ENCODE results near the gene GGPS1. TPM values are rescaled to one million over a fixed set of nuclear protein-coding genes. Genes with fewer than 3 reads are reported as not detected.

The GGPS1 gene
- total RNA-seq, 1 experiment from 2014 or later: 37.3 TPM

DNA sequence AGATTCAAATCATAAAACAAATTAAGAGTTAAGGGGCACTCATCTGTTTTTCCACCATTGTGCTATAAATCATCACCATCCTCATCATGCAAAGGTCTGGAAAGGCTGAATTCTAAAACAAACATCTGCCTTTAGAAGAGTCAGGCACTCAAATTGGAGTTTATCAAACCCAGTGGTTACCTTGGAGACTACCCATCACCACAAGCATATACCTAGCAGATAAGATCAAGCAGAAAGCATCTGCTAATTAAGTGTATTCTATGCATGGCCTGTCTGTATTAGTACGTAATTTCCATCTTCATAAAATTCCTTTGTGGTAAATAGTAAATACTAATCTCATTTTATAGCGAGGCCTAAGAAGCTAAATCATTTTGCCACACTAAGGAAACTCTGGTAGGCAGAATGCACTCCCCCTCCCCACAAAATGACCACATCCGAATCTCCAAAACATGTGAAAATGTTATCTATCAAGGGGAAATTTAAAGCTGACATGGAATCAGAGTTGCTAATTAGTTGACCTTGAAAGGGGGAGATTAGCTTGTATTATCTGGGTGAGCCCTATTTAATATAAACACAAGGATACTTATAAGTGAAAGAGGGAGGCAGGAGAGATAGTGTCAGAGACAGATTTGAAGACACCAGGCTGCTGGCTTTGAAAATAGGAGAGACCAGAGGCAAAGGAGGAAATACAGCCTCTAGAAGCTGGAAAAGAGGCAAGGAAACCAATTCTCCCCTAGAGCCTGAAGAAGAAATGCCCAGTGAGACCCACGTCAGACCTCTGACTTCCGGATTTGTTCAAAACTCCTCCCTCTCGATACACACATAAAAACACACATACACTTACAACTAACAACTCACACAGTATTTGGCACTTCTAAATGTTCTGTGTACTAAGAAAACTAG, 23.6 kb upstream of the GGPS1 start:
- TF ChIP-seq ELF4 (CRISPR knock-in tag; IDR thresholded peaks at IDR 0.05; ENCODE audit: low read depth) (no peak), ZNF423 (CRISPR knock-in tag; IDR thresholded peaks at IDR 0.05) (no peak), NFATC4 (CRISPR knock-in tag; IDR thresholded peaks at IDR 0.05) (no peak), MYBL2 (CRISPR knock-in tag; IDR thresholded peaks at IDR 0.05) (no peak), ZNF232 (CRISPR knock-in tag; IDR thresholded peaks at IDR 0.05) (no peak), CBFB (CRISPR knock-in tag; IDR thresholded peaks at IDR 0.05; ENCODE audit: low read depth) (no peak)
- TF ChIP-seq, protein P1, sequence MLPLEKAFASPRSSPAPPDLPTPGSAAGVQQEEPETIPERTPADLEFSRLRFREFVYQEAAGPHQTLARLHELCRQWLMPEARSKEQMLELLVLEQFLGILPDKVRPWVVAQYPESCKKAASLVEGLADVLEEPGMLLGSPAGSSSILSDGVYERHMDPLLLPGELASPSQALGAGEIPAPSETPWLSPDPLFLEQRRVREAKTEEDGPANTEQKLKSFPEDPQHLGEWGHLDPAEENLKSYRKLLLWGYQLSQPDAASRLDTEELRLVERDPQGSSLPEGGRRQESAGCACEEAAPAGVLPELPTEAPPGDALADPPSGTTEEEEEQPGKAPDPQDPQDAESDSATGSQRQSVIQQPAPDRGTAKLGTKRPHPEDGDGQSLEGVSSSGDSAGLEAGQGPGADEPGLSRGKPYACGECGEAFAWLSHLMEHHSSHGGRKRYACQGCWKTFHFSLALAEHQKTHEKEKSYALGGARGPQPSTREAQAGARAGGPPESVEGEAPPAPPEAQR (CRISPR knock-in tag; IDR thresholded peaks at IDR 0.05): no peak
- TF ChIP-seq, protein P2, sequence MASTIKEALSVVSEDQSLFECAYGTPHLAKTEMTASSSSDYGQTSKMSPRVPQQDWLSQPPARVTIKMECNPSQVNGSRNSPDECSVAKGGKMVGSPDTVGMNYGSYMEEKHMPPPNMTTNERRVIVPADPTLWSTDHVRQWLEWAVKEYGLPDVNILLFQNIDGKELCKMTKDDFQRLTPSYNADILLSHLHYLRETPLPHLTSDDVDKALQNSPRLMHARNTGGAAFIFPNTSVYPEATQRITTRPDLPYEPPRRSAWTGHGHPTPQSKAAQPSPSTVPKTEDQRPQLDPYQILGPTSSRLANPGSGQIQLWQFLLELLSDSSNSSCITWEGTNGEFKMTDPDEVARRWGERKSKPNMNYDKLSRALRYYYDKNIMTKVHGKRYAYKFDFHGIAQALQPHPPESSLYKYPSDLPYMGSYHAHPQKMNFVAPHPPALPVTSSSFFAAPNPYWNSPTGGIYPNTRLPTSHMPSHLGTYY (CRISPR knock-in tag; IDR thresholded peaks at IDR 0.05): no peak
- TF ChIP-seq, protein P3, sequence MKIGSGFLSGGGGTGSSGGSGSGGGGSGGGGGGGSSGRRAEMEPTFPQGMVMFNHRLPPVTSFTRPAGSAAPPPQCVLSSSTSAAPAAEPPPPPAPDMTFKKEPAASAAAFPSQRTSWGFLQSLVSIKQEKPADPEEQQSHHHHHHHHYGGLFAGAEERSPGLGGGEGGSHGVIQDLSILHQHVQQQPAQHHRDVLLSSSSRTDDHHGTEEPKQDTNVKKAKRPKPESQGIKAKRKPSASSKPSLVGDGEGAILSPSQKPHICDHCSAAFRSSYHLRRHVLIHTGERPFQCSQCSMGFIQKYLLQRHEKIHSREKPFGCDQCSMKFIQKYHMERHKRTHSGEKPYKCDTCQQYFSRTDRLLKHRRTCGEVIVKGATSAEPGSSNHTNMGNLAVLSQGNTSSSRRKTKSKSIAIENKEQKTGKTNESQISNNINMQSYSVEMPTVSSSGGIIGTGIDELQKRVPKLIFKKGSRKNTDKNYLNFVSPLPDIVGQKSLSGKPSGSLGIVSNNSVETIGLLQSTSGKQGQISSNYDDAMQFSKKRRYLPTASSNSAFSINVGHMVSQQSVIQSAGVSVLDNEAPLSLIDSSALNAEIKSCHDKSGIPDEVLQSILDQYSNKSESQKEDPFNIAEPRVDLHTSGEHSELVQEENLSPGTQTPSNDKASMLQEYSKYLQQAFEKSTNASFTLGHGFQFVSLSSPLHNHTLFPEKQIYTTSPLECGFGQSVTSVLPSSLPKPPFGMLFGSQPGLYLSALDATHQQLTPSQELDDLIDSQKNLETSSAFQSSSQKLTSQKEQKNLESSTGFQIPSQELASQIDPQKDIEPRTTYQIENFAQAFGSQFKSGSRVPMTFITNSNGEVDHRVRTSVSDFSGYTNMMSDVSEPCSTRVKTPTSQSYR (CRISPR knock-in tag; IDR thresholded peaks at IDR 0.05): no peak
- ChIA-PET CTCF (interaction anchor here (0.6 to 1.3 kb wide), 2 partner anchors 92 to 112 kb away, joined by 3 to 4 read pairs; no protein-coding TSS in a partner anchor), POLR2A (interaction anchor here (0.8 kb wide), 1 partner anchor 9 kb away, joined by 4 read pairs; no protein-coding TSS in a partner anchor)
- ATAC-seq (no peak; the same call in 1 of the 2 replicates), DNase-seq (ENCODE audit: low spot score) (no peak)
- H3K4me1 Mint-ChIP-seq: peaks cover 23% of the 10 kb centered on the region
- no peaks in the 10 kb centered on the region for H3K27me3 Mint-ChIP-seq (ENCODE audit: low read depth)
- H3K27ac Mint-ChIP-seq: peak overlapping the region; percentile 75
- peaks cover 8% of the 10 kb centered on the region for H3K36me3 Mint-ChIP-seq
- peaks cover 3% of the 10 kb centered on the region; the same call in 1 of the 2 replicates for H3K9me3 Mint-ChIP-seq
- H3K4me3 Mint-ChIP-seq: no peak overlapping the region

DNA sequence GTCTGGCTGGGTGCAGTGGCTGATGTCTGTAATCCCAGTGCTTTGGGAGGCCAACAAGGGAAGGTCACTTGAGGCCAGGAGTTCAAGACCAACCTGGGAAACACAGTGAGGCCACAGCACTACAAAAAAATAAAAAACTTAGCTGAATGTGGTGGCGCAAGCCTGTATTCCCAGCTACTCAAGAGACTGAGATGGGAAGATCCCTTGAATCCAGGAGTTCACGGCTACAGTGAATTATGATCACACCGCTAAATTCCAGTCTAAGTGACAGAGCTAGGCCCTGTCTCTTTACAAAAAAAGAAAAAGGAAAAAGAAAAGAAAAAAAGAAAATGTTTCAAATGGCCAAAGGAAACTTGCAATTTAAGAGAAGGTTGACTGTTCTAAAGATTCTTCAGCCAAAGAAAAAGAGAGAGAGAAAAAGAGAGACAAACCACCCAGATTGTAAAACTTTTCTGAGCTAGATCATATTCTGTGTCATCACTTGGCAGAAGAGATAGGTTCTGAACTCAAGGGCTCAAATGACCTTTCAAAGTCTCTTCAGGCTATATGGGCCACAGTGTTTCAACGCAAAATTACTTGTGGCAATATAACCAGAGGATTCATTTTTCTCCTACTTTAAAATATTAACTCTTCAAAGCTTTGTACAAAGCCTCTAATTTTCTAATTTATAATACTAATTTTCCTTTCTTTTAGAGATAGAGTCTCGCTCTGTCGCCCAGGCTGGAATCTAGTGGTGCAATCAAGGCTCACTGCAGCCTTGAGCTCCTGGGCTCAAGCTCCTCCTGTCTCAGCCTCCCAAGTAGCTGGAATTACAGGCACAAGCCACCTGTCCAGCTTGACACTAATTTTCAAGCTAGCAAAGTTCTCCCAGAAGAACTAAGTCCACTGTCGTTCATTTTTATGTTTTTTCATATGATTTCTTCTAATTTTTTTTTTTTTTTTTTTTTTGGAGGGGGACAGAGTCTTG, 20.9 kb upstream of the GGPS1 start:
- Mint-ChIP-seq H3K9me3 (peaks cover 3% of the 10 kb centered on the region; the same call in 1 of the 2 replicates), H3K4me1 (peaks cover 16% of the 10 kb centered on the region), H3K36me3 (peaks cover 25% of the 10 kb centered on the region), H3K27ac (no peak overlapping the region; the same call in 1 of the 2 replicates), H3K4me3 (no peak overlapping the region), H3K27me3 (ENCODE audit: low read depth) (no peaks in the 10 kb centered on the region)
- ATAC-seq: no peak
- ChIA-PET POLR2A (interaction anchor here (0.6 to 0.7 kb wide), 2 partner anchors 17 to 121 kb away, joined by 4 to 10 read pairs; no protein-coding TSS in a partner anchor), CTCF (no interaction called here)
- no peak for DNase-seq (ENCODE audit: low spot score)
- TF ChIP-seq EMX1 (CRISPR knock-in tag; IDR thresholded peaks at IDR 0.05): no peak
- TF ChIP-seq RORB (CRISPR knock-in tag; IDR thresholded peaks at IDR 0.05): no peak
- TF ChIP-seq, protein P4, sequence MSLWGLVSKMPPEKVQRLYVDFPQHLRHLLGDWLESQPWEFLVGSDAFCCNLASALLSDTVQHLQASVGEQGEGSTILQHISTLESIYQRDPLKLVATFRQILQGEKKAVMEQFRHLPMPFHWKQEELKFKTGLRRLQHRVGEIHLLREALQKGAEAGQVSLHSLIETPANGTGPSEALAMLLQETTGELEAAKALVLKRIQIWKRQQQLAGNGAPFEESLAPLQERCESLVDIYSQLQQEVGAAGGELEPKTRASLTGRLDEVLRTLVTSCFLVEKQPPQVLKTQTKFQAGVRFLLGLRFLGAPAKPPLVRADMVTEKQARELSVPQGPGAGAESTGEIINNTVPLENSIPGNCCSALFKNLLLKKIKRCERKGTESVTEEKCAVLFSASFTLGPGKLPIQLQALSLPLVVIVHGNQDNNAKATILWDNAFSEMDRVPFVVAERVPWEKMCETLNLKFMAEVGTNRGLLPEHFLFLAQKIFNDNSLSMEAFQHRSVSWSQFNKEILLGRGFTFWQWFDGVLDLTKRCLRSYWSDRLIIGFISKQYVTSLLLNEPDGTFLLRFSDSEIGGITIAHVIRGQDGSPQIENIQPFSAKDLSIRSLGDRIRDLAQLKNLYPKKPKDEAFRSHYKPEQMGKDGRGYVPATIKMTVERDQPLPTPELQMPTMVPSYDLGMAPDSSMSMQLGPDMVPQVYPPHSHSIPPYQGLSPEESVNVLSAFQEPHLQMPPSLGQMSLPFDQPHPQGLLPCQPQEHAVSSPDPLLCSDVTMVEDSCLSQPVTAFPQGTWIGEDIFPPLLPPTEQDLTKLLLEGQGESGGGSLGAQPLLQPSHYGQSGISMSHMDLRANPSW (CRISPR knock-in tag; conservative IDR thresholded peaks at IDR 0.05; ENCODE audit: low read depth): no peak
- TF ChIP-seq ZNF263 (CRISPR knock-in tag; IDR thresholded peaks at IDR 0.05; ENCODE audit: low read depth): no peak
- TF ChIP-seq, protein P5, sequence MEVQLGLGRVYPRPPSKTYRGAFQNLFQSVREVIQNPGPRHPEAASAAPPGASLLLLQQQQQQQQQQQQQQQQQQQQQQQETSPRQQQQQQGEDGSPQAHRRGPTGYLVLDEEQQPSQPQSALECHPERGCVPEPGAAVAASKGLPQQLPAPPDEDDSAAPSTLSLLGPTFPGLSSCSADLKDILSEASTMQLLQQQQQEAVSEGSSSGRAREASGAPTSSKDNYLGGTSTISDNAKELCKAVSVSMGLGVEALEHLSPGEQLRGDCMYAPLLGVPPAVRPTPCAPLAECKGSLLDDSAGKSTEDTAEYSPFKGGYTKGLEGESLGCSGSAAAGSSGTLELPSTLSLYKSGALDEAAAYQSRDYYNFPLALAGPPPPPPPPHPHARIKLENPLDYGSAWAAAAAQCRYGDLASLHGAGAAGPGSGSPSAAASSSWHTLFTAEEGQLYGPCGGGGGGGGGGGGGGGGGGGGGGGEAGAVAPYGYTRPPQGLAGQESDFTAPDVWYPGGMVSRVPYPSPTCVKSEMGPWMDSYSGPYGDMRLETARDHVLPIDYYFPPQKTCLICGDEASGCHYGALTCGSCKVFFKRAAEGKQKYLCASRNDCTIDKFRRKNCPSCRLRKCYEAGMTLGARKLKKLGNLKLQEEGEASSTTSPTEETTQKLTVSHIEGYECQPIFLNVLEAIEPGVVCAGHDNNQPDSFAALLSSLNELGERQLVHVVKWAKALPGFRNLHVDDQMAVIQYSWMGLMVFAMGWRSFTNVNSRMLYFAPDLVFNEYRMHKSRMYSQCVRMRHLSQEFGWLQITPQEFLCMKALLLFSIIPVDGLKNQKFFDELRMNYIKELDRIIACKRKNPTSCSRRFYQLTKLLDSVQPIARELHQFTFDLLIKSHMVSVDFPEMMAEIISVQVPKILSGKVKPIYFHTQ (CRISPR knock-in tag; IDR thresholded peaks at IDR 0.05): no peak
- TF ChIP-seq, protein P6, sequence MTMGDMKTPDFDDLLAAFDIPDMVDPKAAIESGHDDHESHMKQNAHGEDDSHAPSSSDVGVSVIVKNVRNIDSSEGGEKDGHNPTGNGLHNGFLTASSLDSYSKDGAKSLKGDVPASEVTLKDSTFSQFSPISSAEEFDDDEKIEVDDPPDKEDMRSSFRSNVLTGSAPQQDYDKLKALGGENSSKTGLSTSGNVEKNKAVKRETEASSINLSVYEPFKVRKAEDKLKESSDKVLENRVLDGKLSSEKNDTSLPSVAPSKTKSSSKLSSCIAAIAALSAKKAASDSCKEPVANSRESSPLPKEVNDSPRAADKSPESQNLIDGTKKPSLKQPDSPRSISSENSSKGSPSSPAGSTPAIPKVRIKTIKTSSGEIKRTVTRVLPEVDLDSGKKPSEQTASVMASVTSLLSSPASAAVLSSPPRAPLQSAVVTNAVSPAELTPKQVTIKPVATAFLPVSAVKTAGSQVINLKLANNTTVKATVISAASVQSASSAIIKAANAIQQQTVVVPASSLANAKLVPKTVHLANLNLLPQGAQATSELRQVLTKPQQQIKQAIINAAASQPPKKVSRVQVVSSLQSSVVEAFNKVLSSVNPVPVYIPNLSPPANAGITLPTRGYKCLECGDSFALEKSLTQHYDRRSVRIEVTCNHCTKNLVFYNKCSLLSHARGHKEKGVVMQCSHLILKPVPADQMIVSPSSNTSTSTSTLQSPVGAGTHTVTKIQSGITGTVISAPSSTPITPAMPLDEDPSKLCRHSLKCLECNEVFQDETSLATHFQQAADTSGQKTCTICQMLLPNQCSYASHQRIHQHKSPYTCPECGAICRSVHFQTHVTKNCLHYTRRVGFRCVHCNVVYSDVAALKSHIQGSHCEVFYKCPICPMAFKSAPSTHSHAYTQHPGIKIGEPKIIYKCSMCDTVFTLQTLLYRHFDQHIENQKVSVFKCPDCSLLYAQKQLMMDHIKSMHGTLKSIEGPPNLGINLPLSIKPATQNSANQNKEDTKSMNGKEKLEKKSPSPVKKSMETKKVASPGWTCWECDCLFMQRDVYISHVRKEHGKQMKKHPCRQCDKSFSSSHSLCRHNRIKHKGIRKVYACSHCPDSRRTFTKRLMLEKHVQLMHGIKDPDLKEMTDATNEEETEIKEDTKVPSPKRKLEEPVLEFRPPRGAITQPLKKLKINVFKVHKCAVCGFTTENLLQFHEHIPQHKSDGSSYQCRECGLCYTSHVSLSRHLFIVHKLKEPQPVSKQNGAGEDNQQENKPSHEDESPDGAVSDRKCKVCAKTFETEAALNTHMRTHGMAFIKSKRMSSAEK (CRISPR knock-in tag; IDR thresholded peaks at IDR 0.05; ENCODE audit: borderline replicate concordance): no peak
